SK-N-SH (cell line): Measurements from ENCODE around the gene CORO1A. TPM values are rescaled to one million over a fixed set of nuclear protein-coding genes. Genes with fewer than 3 reads are reported as not detected.

Source experiments
- CTCF ChIA-PET: fragments of 300-600, 350-600 bp; formaldehyde crosslinking; extraction: SDS; loops from one replicate; lab custom pipeline; 2021; lab: Yijun Ruan, JAX
- POLR2A ChIA-PET: fragments of 350-600 bp; sonication (Branson Sonifier 250); formaldehyde crosslinking; extraction: SDS; loops from one replicate; lab custom pipeline; 2020; ENCODE audit warnings: antibody characterized with exemption, inconsistent platforms; lab: Yijun Ruan, JAX
- DNase-seq: peaks from one replicate; pipeline ENCODE4 v3.0.0; 2012
- H2AFZ ChIP-seq: fragments of 200-600 bp; sonication (generic); 2 replicates; pipeline ENCODE4 v1.8.1; 2016; ENCODE audit warnings: antibody characterized with exemption, mild to moderate bottlenecking, low read depth
- H3F3A ChIP-seq: fragments of 200-600 bp; sonication (generic); replicated peaks from 2 replicates; pipeline ENCODE3; 2016; ENCODE audit warnings: antibody characterized with exemption, mild to moderate bottlenecking; ENCODE audit not compliant: insufficient read depth
- H3K27ac ChIP-seq, 2 experiments: fragments of 200-500 bp in 1 of 2; fragments of 200-600 bp in 1 of 2; sonication (Bioruptor generic) in 1 of 2; sonication (generic), shearing (Covaris generic) in 1 of 2; 2 replicates each; pipeline versions ENCODE4 v1.5.1 to v1.6.1; 2014 to 2016; ENCODE audit warnings: low read depth in 2 of 2, inconsistent platforms in 1 of 2, low read length in 1 of 2, mild to moderate bottlenecking in 1 of 2, mixed read lengths in 1 of 2
- H3K27me3 ChIP-seq: fragments of 200-600 bp; sonication (generic), shearing (Covaris generic); 2 replicates; pipeline ENCODE4 v1.6.1; 2016; ENCODE audit warnings: mixed run types; ENCODE audit not compliant: insufficient read depth
- H3K36me3 ChIP-seq, 2 experiments: fragments of 200-500 bp in 1 of 2; fragments of 200-600 bp in 1 of 2; sonication (Bioruptor generic) in 1 of 2; sonication (generic) in 1 of 2; replicated peaks in 1 of 2; 2 replicates each; pipeline versions ENCODE3 to v1.5.1; 2014 to 2016; ENCODE audit warnings: low read length in 1 of 2, mild to moderate bottlenecking in 1 of 2; ENCODE audit not compliant: insufficient read depth in 2 of 2, control insufficient read depth in 1 of 2
- H3K4me1 ChIP-seq, 2 experiments: fragments of 200-500 bp in 1 of 2; fragments of 200-600 bp in 1 of 2; sonication (Bioruptor generic) in 1 of 2; sonication (generic), shearing (Covaris generic) in 1 of 2; 2 replicates each; pipeline versions ENCODE4 v1.5.1 to v1.6.1; 2014 to 2016; ENCODE audit warnings: low read depth in 1 of 2, low read length in 1 of 2, mixed run types in 1 of 2; ENCODE audit not compliant: insufficient read depth in 2 of 2, control insufficient read depth in 1 of 2
- H3K4me2 ChIP-seq: fragments of 200-600 bp; sonication (generic), shearing (Covaris generic); 2 replicates; pipeline ENCODE4 v1.6.1; 2017; ENCODE audit warnings: mixed run types
- H3K4me3 ChIP-seq, 2 experiments: fragments of 200-500 bp in 1 of 2; fragments of 200-600 bp in 1 of 2; sonication (Bioruptor generic) in 1 of 2; sonication (generic), shearing (Covaris generic) in 1 of 2; 2 replicates each; pipeline versions ENCODE4 v1.5.1 to v1.8.1; 2014 to 2016; ENCODE audit warnings: low read depth in 2 of 2, inconsistent platforms in 1 of 2, low read length in 1 of 2, mild to moderate bottlenecking in 1 of 2, mixed read lengths in 1 of 2, moderate library complexity in 1 of 2
- H3K79me2 ChIP-seq: fragments of 200-600 bp; sonication (generic); 2 replicates; pipeline ENCODE4 v1.8.1; 2017; ENCODE audit warnings: mild to moderate bottlenecking; ENCODE audit not compliant: insufficient read depth
- H3K9ac ChIP-seq: fragments of 200-600 bp; sonication (generic); 2 replicates; pipeline ENCODE4 v1.6.1; 2017; ENCODE audit warnings: mixed run types
- H3K9me2 ChIP-seq: fragments of 200-600 bp; sonication (generic); 2 replicates; pipeline ENCODE4 v1.6.1; 2017; ENCODE audit warnings: mixed run types
- H3K9me3 ChIP-seq: fragments of 200-600 bp; sonication (generic); 2 replicates; pipeline ENCODE4 v1.6.1; 2017; ENCODE audit warnings: mixed run types, mild to moderate bottlenecking, moderate library complexity
- H4K20me1 ChIP-seq: fragments of 200-600 bp; sonication (generic); 2 replicates; pipeline ENCODE4 v1.6.1; 2017; ENCODE audit warnings: mild to moderate bottlenecking, mixed run types; ENCODE audit not compliant: insufficient read depth
- FOSL2 ChIP-seq: IDR thresholded peaks from 2 replicates; pipeline ENCODE4 v1.4.0; 2012; ENCODE audit warnings: low read depth, mild to moderate bottlenecking, moderate library complexity, borderline replicate concordance
- FOXJ3 ChIP-seq: sonication (generic); formaldehyde crosslinking; IDR thresholded peaks from 2 replicates; pipeline ENCODE4 v1.5.1; 2020; ENCODE audit warnings: mild to moderate bottlenecking, missing genetic modification reagents
- GABPA ChIP-seq: IDR thresholded peaks from 2 replicates; pipeline ENCODE4 v1.4.0; 2012; ENCODE audit warnings: low read depth, mild to moderate bottlenecking
- GATA2 ChIP-seq: sonication (generic); formaldehyde crosslinking; IDR thresholded peaks from 2 replicates; pipeline ENCODE4 v1.5.0; 2020; ENCODE audit warnings: mild to moderate bottlenecking, missing genetic modification reagents
- IRF3 ChIP-seq: fragments of 150-350 bp; IDR thresholded peaks from 2 replicates; pipeline ENCODE4 v1.6.1; 2016; ENCODE audit warnings: mild to moderate bottlenecking, low read depth, low read length
- JUND ChIP-seq: IDR thresholded peaks from 2 replicates; pipeline ENCODE4 v1.4.0; 2012
- MXI1 ChIP-seq: IDR thresholded peaks from 2 replicates; pipeline ENCODE4 v1.6.1; 2012; ENCODE audit warnings: mild to moderate bottlenecking, low read depth, low read length, improper control_type of control experiment
- PBX3 ChIP-seq: IDR thresholded peaks from 2 replicates; pipeline ENCODE4; 2012
- POLR2AphosphoS5 ChIP-seq: IDR thresholded peaks from 2 replicates; pipeline ENCODE4 v1.6.1; 2012; ENCODE audit warnings: low read depth, low read length
- RAD21 ChIP-seq: IDR thresholded peaks from 2 replicates; pipeline ENCODE4 v1.6.1; 2012; ENCODE audit warnings: mild to moderate bottlenecking, low read length
- RCOR1 ChIP-seq: fragments of 150-350 bp; IDR thresholded peaks from 2 replicates; pipeline ENCODE4 v1.6.1; 2017; ENCODE audit warnings: antibody characterized with exemption, low read length
- REST ChIP-seq: IDR thresholded peaks from 2 replicates; pipeline ENCODE4 v1.6.1; 2012; ENCODE audit warnings: mild to moderate bottlenecking, low read depth, low read length, moderate library complexity
- SIN3A ChIP-seq: IDR thresholded peaks from 2 replicates; pipeline ENCODE4 v1.6.1; 2012; ENCODE audit warnings: low read depth, mild to moderate bottlenecking, low read length, moderate library complexity, borderline replicate concordance
- SMC3 ChIP-seq: IDR thresholded peaks from 2 replicates; pipeline ENCODE4 v1.6.1; 2012; ENCODE audit warnings: low read depth, low read length, improper control_type of control experiment
- TAF1 ChIP-seq: IDR thresholded peaks from 2 replicates; pipeline ENCODE4 v1.6.1; 2012; ENCODE audit warnings: low read depth, mild to moderate bottlenecking, low read length, moderate library complexity, borderline replicate concordance
- USF2 ChIP-seq: fragments of 150-350 bp; IDR thresholded peaks from 2 replicates; pipeline ENCODE4 v1.6.1; 2017; ENCODE audit warnings: antibody characterized with exemption, low read length, low read depth, borderline replicate concordance
- WGBS: methylation state at CpG from one replicate; pipeline ENCODE4 v1.1.6; 2017; ENCODE audit warnings: low lambda C conversion rate; 5-methylcytosine and 5-hydroxymethylcytosine counted together
- polyA plus RNA-seq, 3 experiments: library from polyadenylated mRNA; depleted of rRNA; stranded (reverse); fragments of >200 nt; gene quantifications; 2 replicates each; pipeline ENCODE4 v1.2.3, GENCODE V29; 2012

Gene CORO1A
- polyA plus RNA-seq, 1 of the 3 experiments (the other 2 are of a cell fraction): 13.5 TPM

- H3K4me1 ChIP-seq: no peaks in the 10 kb centered on the region
- no peaks in the 10 kb centered on the region for H3K9me3 ChIP-seq
- CTCF ChIA-PET: no interaction called here
- H3K27me3 ChIP-seq: no peaks in the 10 kb centered on the region
- no peak overlapping the region for H3K4me3 ChIP-seq
- H2AFZ ChIP-seq: no peak overlapping the region
- H3K36me3 ChIP-seq: no peaks in the 10 kb centered on the region
- no peaks in the 10 kb centered on the region for H3K9me2 ChIP-seq
- TF ChIP-seq JUND: no peak
- TF ChIP-seq TAF1: no peak
- TF ChIP-seq RAD21: no peak
- TF ChIP-seq FOSL2: no peak
- no peak for TF ChIP-seq FOXJ3 (CRISPR knock-in tag)
- no peak for TF ChIP-seq SMC3
- no peak for TF ChIP-seq GATA2 (CRISPR knock-in tag)
- no peak for TF ChIP-seq REST
- no peak for TF ChIP-seq PBX3
- TF ChIP-seq RCOR1: no peak
- WGBS: 19% methylated on average over 1 of the region's 1 CpG
- POLR2A ChIA-PET: no interaction called here
- H3K27ac ChIP-seq: no peak overlapping the region
- H3K79me2 ChIP-seq: no peaks in the 10 kb centered on the region
- H3F3A ChIP-seq: no peaks in the 10 kb centered on the region
- H3K9ac ChIP-seq: no peak overlapping the region
- no peaks in the 10 kb centered on the region for H4K20me1 ChIP-seq
- no peak overlapping the region for H3K4me2 ChIP-seq
- DNase-seq: no peak
Measured at GRCh38 chr16:30157214-30157613, 26.2 kb upstream of the CORO1A start.

- no peak overlapping the region for H3K9ac ChIP-seq
- no peak overlapping the region for H3K4me2 ChIP-seq
- TF ChIP-seq FOSL2 (no peak), MXI1 (no peak), SMC3 (no peak), GABPA (no peak), USF2 (no peak), IRF3 (no peak), GATA2 (CRISPR knock-in tag) (no peak), SIN3A (no peak), POLR2AphosphoS5 (no peak), REST (no peak)
- H3K4me1 ChIP-seq: no peaks in the 10 kb centered on the region
- H3K27ac ChIP-seq: no peak overlapping the region
- H3K79me2 ChIP-seq: no peaks in the 10 kb centered on the region
- no peaks in the 10 kb centered on the region for H3K9me2 ChIP-seq
- H3F3A ChIP-seq: no peaks in the 10 kb centered on the region
- H3K36me3 ChIP-seq: no peaks in the 10 kb centered on the region
- H3K27me3 ChIP-seq: no peaks in the 10 kb centered on the region
- WGBS: 90% methylated on average over 3 of the region's 3 CpGs
- POLR2A ChIA-PET: no interaction called here
- no peak overlapping the region for H3K4me3 ChIP-seq
- CTCF ChIA-PET: no interaction called here
- H3K9me3 ChIP-seq: no peaks in the 10 kb centered on the region
- no peak overlapping the region for H2AFZ ChIP-seq
- no peaks in the 10 kb centered on the region for H4K20me1 ChIP-seq
- DNase-seq: no peak
Measured at GRCh38 chr16:30163538-30163937, 19.9 kb upstream of the CORO1A start.
